Activated T-cell treated with anti-CD3 and anti-CD28 coated beads, Interleukin-2, amount 50 U/mL, for 1 hour (primary cell): ENCODE results near the gene SRC.

Source experiments
- DNase-seq: peaks from one replicate; pipeline ENCODE4 v3.0.0-alpha.2; 2020

SRC gene

DNA sequence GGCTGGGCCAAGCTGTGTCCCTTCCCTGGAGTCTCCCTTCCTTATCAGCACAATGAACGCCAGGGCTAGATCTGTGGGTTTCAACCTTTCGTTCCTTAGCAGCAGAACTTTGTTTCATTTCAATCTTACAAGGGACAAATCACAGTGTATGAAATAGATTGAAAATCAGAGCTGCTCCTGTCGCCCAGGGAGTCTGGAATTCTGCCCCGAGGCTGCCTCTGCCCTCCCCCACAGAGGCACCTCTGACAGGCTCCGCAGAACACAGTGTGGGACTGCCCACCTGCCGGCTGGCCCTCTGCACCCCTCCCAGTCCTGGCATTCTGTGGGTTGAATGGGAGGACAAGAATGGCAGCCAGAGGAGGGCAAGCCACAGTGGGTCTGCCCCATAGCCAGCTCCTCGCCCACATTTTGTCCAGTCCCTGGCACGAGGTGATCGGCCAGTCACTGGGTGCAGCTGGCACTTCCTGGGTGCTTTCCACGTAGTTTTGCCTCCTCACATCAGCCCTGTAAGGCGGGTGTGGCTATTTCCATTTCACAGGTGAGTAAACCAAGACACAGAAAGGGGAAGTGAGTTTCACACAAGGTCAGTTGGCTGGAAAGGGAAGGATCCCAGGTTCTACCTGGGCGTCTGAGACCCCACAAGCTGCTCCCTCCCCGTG, 30.4 kb upstream of the SRC start:
- DNase-seq, result no peak

DNA sequence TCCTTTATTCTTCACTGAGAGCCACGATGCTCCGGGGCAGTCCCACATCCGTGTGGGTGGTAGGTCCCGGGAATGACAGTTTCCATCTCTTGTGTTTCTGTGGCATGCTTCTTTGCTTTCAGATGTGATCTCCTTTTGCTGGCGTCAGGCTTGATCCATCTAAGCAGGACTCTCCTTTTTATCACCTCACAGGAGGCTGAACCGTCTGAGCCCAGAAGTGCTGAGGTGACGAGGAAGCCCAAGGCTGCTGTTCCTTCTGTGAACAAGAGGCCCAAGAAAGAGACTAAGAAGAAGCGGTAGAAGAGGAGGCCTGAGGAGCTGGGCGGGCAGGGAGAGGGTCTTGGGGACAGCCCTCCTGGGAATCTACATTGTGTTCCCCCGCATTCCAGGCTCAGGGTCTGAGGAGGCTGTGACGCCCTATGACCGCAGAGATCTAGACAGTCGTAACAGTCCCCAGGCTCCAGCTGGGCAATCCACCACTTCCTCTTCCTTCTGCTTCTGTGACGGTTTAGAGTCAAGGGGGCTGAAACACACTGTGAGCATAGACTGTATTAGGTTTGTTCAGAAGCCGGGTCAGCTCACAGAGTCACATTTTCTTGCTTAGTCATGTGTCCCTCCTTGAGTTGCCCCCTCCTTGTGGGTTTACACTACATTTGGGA, 29.7 kb upstream of the SRC start:
- peak; percentile 23 for DNase-seq

DNA sequence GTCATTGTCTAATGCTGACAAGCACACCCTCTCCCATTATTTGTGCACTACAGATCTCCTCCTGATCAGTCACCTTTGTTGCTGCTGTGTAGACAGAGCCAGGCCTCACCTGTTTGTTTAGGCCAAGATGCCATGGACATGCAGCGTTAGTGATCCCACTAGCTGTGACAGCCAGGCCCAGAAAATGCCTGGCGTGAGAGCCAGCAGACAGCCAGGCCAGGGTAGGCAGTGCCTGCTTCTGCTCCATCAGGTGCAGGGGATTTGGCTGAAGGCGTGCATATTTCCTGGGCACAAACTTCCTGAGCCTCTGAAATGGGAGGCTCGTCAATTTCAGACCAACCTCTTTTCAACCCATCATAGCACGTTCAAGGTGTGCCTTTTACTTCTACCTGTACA, 29.2 kb upstream of the SRC start:
- no peak for DNase-seq

DNA sequence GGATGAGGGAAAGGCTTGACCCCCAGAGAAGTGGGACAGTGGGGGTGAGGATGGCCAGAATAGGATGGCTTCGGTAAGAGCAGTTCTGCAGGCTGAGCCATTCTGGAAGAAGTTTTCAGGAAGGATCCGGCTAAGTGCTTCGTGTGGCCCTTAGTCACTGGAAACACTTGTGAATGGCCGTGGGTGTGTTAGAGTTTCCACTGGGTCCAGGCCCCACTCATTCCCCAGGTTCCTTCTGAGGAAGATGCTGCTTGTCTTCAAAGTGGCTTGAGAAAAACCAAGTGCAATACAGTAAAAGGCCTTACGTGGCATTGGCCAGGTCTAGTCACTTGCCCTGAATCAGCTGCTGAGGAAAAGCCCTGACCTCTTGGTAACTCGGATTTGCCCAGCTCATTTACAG, 28.6 kb upstream of the SRC start:
- DNase-seq, result no peak

GRCh38 chr20:37317994-37318640, 27.8 kb upstream of the SRC start:
- DNase-seq, result no peak

DNA sequence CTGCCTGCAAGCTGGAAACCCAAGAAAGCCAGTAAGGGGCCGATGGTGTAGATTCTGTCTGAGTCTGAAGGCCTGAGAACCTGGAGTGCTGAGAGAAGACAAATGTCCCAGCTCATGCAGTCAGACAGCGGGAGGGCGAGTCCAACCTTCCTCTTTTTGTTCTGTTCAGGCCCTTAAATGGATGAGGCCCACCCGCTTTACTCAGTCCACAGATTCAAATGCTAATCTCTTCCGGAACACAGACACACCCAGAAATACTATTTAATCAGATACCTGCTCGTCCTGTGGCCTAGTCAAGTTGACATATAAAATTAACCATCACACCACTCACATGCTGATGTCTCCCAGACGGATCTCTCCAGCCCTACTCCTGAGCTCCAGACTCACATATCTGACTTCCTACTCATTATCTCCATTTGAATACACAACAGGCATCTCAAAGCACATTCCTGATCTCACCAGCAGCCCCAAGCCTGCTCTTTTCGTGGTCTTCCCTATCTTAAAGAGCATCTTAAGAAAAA, 26.7 kb upstream of the SRC start:
- no peak for DNase-seq

- no peak for DNase-seq
Observed at GRCh38 chr20:37323985-37324384, 22.0 kb upstream of the SRC start.

- DNase-seq, result no peak
Observed at GRCh38 chr20:37325206-37325605, 20.7 kb upstream of the SRC start.

DNA sequence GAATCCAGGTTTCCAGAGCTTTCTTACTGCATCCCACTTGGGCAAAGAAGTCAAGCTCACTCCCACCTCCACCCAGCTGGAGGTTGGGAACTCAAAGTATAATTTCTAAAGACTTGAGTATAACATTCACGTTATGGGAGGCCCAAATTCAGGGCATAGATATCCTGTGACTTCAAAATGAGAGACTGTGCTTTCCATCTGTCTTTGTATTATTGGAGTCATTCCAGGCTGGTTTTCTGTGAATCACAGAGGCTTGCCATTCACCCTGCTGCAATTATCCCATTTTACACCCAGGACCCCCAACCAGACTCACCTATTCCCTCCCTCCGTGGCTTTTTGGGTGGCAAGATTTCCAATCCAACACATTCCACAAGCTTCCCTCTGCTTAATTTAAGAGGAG, 19.3 kb upstream of the SRC start:
- no peak for DNase-seq

- no peak for DNase-seq
Observed at GRCh38 chr20:37327748-37328147, 18.2 kb upstream of the SRC start.

DNA sequence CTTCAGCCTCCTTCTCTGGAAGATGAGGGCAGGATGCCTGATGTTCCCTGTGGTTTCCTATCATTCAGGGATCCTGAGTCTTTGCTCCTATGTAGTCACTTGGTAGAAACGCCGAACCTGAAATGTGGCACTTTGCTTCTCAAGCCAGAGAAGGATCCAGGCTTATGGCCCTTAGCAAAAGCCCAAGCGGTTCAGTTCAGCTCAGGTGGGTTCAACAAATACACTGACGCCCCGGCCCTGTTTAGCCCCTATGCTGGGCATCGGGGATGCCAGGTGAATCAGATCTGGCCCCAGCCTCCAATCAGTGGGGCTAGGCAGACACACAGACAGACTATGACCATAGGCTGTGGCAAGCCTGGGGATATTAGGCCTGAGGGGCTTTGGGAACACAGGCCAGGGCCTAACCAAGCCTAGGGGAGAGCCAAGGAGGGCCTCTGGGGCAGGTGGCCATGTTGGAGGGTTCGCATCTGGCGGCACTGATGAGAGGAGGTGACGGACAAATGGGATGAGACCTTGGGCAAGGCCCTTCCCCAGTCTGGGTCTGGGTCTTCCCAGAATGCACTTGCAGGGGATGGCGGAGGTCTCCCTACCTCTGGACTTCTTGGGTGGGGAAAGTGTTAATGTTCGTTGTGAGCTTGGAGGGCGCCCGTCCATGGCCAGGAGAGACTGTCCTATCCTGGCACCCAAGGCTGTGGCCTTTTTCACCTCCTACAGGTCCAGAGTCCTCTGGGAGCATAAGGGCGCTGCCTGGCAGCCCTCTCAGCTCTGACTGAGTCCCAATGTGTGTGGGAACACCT, 17.6 kb upstream of the SRC start:
- no peak for DNase-seq

- DNase-seq, result no peak
Observed at GRCh38 chr20:37329481-37330165, 16.3 kb upstream of the SRC start.

DNA sequence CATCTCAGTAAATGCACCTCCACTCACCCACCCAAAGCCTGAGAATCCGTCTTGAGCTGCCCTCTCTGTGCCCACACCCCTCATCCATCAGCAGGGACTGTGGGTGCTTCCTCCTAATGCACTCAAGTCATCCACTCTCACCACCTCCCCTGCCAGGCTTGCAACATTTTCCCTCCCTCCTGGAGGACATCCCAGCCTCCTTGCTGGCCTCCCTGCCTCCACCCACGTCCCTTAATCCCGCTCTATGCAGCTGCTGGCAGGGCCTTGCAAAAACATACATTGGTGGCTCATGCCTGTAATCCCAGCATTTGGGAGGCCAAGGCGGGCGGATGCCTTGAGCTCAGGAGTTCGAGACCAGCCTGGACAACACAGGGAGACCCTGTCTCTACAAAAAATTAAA, 15.6 kb upstream of the SRC start:
- no peak for DNase-seq

GRCh38 chr20:37331060-37331857, 14.7 kb upstream of the SRC start:
- DNase-seq, result no peak

GRCh38 chr20:37333130-37333847, 12.7 kb upstream of the SRC start:
- DNase-seq, result no peak

- no peak for DNase-seq
Observed at GRCh38 chr20:37333848-37334318, 12.1 kb upstream of the SRC start.

DNA sequence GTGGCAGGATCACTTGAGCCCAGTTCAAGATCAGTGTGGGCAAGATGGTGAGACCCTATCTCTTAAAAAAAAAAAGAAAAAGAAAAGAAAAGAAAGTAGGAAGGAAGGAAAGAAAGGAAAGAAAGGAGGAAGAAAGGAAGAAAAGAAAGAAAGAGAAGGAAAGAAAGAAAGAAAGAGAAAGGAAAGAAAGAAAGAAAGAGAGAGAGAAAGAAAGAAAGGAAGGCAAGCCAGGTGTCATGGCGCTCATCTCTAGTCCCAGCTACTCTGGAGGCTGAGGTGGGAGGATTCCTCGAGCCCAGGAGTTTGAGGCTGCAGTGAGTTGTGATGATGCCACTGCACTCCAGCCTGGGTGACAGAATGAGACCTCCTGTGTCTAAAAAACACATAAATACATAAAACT, 11.5 kb upstream of the SRC start:
- DNase-seq, result no peak

DNA sequence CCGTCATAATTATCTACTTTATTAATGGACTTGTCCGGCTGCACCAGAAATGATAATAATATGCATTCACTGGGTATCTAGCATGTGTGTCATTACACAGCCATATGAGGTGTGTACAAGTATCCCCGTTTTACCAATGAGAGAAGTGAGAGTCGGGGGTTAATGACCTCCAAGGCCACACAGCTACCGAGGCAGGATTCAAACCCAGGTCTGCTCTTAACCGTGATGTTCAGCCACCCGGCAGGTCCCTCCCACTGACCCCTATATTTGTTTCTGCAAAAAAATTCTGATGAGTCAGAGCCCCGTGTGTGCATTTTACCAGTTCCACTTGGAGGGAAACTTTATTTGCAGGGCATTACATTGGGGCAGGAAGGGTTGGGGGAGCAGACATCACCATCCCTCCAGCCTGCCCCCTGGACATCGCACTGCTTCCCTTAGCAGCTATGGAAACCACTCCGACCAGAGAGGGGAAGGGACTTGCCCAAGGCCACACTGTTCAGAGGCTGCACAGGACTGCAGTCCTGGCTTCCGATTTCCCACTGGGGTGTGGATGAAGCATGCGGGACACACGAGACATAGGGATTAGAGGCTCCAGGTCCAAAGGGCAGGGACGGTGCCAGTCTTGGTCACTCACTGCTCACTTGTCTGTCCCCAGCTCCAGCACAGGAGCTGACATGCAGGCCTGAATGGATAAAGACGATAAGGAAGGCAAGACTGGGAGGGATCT, 10.1 kb upstream of the SRC start:
- no peak for DNase-seq

DNA sequence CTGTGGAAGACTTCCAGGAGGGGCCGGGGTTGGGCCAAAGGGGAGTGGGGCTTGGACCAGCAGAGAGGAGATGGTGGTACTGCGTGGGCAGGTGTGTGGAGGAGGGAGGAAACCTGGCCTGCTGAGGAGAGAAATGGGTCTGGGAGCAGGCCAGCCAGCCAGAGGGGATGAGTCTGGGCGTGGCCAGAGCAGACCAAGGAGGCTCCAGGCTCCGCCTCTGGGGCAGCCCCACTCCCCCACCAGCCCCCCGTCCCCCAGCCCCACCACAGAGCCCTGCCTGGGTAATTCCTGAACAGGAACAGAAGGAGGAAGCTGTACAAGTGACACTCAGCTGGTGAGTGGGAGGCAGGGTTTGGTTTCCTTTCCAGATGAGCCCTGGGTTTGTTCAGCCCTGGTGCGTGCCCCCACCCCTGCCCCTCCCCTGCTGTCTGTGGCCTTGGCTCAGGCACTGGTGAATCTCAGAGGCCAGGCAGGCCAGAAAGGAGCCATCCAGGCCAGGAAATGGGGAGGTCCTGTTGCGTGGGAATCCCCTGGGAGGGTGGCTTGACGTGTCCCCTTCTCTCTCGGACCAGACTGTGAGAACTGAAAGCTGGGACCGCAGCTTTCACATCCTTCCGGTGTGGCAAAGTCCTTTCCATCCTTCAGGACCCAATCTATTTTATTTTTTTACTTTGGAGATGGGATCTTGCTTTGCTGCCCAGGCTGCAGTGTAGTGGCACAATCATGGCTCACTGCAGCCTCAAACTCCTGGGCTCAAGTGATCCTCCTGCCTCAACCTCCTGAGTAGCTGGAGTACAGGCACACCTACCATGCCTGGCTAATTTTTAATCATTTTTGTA, 9.4 kb upstream of the SRC start:
- no peak for DNase-seq
